HG03571 (cell line): ENCODE data around the gene RHOF.

Experiments used
- ATAC-seq: cut with Tn5 transposase; IDR thresholded peaks from one replicate; pipeline ENCODE4 v1.9.1; 2021; ENCODE audit not compliant: unreplicated experiment

The RHOF gene

GRCh38 chr12:121820056-121820455 lies 26.6 kb upstream of the RHOF start:
- no peak for ATAC-seq

- no peak for ATAC-seq
These were observed 25.9 kb upstream of the RHOF start for GRCh38 chr12:121819212-121819949.

GRCh38 chr12:121817648-121818043 lies 24.2 kb upstream of the RHOF start:
- ATAC-seq, result no peak

- no peak for ATAC-seq
These were observed 23.6 kb upstream of the RHOF start for GRCh38 chr12:121816925-121817647.

- no peak for ATAC-seq
These were observed 21.8 kb upstream of the RHOF start for GRCh38 chr12:121815263-121815662.

GRCh38 chr12:121814429-121815119 lies 21.1 kb upstream of the RHOF start:
- no peak for ATAC-seq

- ATAC-seq, result no peak
These were observed 20.5 kb upstream of the RHOF start for GRCh38 chr12:121813951-121814350.

- no peak for ATAC-seq
These were observed 19.7 kb upstream of the RHOF start for GRCh38 chr12:121812921-121813896.

GRCh38 chr12:121812320-121812871 lies 18.9 kb upstream of the RHOF start:
- ATAC-seq, result no peak

GRCh38 chr12:121811434-121812319 lies 18.2 kb upstream of the RHOF start:
- ATAC-seq, result peak; percentile 67

GRCh38 chr12:121810833-121811433 lies 17.4 kb upstream of the RHOF start:
- ATAC-seq, result no peak

GRCh38 chr12:121810234-121810817 lies 16.8 kb upstream of the RHOF start:
- ATAC-seq, result no peak

- no peak for ATAC-seq
These were observed 16.2 kb upstream of the RHOF start for GRCh38 chr12:121809712-121810116.

- ATAC-seq, result no peak
These were observed 15.1 kb upstream of the RHOF start for GRCh38 chr12:121808623-121809022.

- no peak for ATAC-seq
These were observed 14.3 kb upstream of the RHOF start for GRCh38 chr12:121807642-121808347.

GRCh38 chr12:121806546-121807423 lies 13.3 kb upstream of the RHOF start:
- no peak for ATAC-seq

GRCh38 chr12:121806009-121806545 lies 12.6 kb upstream of the RHOF start:
- ATAC-seq, result no peak
